HG03571 (cell line): Measurements from ENCODE around the gene RBBP8.

Experiments
- ATAC-seq: cut with Tn5 transposase; IDR thresholded peaks from one replicate; pipeline ENCODE4 v1.9.1; 2021; ENCODE audit not compliant: unreplicated experiment

Gene RBBP8

GRCh38 chr18:22988208-22988607 lies 55.1 kb downstream of the RBBP8 start:
- no peak for ATAC-seq

DNA sequence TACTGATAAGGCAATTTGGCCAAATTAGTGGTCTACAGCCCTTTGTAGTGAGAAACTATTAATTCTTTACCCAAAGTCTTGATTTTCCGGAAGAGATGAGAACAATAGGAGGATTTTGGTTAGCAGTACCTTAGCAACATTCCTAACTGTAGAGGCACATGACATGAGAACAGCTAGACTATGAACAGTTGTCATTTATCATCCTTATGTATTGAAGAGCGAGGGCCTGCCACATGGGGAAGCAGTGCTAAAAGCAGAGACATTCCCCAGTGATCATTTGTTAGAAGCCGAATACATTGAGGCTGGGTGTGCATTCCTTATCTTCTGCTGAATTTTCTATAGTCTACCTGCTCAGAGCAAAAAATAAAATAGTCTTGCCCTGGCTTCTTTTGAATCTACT lies 65.2 kb downstream of the RBBP8 start:
- ATAC-seq, result no peak

- ATAC-seq, result no peak
Observed at GRCh38 chr18:22999212-22999611, 66.1 kb downstream of the RBBP8 start.

DNA sequence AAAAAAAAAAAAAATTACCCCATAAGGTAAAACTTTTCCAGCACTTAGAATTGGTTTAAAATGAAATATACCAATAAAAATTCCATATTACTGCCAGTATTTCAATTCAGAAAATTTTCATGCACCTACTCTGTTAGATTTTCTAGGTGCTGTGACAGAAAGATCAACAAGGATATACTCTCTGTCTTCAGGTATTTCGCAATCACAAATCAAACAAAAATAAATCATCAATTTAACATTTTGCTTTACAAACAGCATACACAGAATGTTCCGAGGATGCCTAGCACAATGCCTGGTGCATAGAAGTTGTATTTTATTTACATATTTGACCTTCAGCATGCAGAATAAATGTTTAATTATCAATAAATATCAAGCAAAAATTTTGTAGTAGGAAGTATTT lies 66.5 kb downstream of the RBBP8 start:
- ATAC-seq, result no peak

DNA sequence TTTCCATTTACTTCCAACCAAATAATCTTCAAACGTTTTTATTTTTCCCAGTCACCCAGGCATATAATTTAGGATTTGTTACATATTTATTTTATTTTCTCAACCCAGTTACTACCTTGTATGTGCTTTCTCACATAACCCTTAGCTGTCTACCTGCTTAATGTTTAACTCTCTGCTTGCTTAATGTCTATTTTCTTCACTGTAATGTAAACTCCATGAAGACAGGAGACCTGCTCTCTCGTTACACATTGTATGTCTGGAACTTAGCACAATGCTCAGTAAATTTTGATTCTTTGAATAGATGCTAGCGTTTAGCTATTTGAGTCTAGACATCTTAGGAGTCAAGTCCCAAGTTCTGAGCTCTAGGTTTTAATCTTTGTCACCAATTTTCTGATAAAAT lies 70.2 kb downstream of the RBBP8 start:
- no peak for ATAC-seq

GRCh38 chr18:23012249-23012648 lies 79.1 kb downstream of the RBBP8 start:
- ATAC-seq, result no peak

GRCh38 chr18:23020555-23021294 lies 87.6 kb downstream of the RBBP8 start:
- no peak for ATAC-seq

DNA sequence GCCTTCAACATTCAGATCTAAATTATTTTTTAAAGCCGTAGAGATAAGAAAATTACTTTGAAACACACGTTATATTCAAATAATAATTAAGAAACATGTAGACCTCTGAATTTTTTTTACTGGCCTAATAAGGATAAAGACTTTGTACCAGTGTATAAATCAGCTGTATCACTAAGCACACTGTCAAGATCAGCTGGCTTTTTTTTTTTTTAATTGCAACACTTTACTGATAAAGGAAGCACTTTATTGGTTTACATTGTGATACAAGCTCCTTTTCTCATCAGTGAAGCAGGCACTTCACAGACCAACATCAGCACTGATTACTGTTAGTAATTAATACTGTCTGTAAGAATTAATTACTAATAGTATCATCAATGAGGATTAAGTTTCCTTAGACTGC lies 88.5 kb downstream of the RBBP8 start:
- no peak for ATAC-seq

DNA sequence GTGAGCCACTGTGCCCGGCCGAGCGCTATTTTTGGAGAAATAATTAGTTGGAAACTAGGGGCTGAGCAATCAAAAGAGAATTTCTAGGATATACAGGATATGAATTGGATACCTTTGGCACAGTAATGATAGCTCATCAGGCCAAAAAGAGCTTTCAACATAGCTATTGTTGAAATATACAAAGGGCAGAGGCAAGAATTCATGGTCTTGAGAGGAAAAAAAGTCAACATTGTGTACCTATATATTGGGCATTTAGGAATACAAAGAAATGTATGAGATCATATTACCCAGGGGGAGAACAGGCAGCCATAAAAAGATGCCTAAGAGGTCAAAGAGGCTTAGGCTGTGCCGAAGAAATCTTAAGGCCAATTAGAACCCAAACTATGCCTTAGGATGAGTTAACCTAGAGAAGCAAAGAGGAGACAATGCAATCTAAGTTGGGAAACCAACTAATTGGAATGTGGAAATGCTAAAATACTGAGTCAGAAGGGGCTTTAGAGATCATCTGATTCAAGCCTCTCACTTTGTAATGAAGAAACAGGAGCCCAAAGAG lies 99.0 kb downstream of the RBBP8 start:
- no peak for ATAC-seq

DNA sequence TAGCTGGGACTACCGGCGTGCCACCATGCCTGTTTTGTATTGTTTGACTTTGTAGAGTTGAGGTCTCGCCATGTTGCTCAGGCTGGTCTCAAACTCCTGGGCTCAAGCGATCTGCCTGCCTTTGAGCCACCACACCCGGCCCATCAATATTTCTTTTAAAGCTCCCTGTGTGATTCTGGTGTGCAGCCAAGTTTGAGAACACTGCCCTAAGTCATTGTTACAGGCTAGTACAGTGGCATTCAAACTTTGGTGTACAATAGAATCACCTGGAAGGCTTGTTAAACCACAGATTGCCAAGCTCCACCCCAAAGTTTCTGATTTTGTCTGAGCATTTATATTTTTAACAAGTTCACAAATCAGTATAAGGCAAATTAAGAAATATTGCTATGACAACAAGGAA lies 99.9 kb downstream of the RBBP8 start:
- ATAC-seq, result no peak

- no peak for ATAC-seq
Observed at GRCh38 chr18:23036660-23037201, 103.6 kb downstream of the RBBP8 start.

- ATAC-seq, result no peak
Observed at GRCh38 chr18:23037646-23038045, 104.5 kb downstream of the RBBP8 start.

DNA sequence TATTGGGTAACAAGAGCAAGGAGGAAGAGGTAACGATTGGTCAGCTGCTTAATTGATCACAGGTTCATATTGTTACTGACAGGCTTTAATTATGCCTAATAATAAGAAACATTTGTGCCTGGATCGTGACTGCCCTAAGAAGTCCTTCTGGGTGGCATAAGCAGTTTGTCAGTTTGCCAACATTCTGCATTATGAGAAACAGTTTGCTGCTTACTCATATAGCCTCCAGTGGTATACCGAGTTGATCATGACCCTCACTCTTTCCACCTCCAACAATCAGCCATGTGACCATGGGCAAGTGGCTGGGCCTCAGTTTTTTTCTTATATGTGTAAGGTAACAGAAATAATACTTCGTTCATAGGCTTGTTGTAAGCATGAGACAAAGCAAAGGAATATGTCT lies 105.6 kb downstream of the RBBP8 start:
- ATAC-seq, result no peak

GRCh38 chr18:23042133-23042532 lies 109.0 kb downstream of the RBBP8 start:
- no peak for ATAC-seq

- no peak for ATAC-seq
Observed at GRCh38 chr18:23043803-23044376, 110.8 kb downstream of the RBBP8 start.

DNA sequence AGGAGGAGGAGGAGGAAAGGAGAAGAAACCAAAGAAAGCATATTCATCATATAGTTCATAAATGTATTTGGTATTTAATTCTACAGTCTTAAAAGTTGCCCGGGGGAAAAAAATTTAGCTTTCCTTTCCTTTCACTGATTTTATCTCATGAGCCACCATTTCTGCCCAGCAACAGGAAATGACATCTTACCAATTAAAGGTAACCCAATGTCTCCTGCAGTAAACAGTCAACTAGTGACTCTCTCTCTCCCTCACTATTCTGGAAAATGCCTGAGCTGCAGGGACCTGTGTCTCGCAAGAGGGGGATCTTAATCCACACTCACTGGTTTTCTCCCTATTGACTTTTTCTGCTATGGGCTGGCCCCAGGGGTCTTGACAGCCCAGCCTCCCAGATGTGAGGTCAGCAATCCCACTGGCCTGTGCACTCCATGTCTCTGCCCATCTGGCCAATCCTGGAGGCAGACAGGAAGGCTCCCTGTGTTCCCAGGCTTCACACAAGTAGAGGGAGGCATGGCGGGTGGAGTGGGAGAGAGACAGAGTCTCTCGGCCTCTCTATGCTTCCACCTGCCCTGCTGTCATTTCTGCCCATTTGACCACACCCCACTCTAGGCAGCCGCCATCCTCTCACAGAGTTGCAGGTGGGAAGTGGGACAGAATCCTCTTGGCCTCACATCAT lies 116.7 kb downstream of the RBBP8 start:
- ATAC-seq, result no peak

- ATAC-seq, result no peak
Observed at GRCh38 chr18:23053776-23054457, 120.8 kb downstream of the RBBP8 start.

DNA sequence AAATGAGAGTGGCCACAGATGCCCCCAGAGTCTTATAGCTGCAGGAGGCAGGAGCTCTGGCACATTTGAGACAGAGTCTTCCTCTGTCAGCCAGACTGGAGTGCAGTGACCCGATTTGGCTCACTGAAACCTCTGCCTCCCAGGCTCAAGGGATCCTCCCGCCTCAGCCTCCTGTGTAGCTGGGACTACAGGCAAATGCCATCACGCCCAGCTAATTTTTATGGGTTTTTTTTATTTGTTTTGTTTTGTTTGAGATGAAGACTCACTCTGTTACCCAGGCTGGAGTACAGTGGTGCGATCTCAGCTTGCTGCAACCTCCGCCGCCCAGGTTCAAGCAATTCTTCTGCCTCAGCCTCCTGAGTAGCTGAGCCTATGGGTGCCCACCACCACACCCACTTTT lies 121.4 kb downstream of the RBBP8 start:
- no peak for ATAC-seq

- ATAC-seq, result no peak
Observed at GRCh38 chr18:23056315-23056714, 123.2 kb downstream of the RBBP8 start.

DNA sequence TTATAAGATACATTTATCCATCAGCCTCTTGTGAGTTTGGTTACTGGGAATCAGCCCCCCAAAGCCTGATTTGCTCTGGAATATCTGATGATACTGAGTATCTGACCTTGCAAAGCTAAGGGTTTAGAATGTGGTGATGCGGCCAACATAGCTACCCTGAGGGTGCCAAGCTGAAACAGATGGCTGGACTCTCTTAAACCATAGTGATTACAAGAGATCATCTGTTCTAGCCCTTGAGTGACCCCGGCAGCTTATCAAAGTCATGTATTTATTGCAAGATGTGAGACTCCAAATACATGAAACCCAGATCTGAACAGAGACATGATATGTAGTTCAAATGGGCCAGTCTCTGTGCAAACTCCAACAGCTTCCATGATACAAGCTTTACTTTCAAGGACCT lies 124.0 kb downstream of the RBBP8 start:
- ATAC-seq, result no peak

- ATAC-seq, result no peak
Observed at GRCh38 chr18:23058746-23059415, 125.8 kb downstream of the RBBP8 start.
